Endothelial cell of umbilical vein (primary cell): ENCODE data around the gene NT5C1A. TPM values are rescaled to one million over a fixed set of nuclear protein-coding genes. Genes with fewer than 3 reads are reported as not detected.

Experiments
- BruUV-seq: library from RNA; stranded (reverse); fragments of 400-500 nt; replicated peaks from 2 replicates; lab custom pipeline; 2021; lab: Mats Ljungman, UMichigan
- CTCF ChIA-PET: fragments of 300-600, 350-600 bp; sonication (Branson Sonifier 250); formaldehyde crosslinking; loops from one replicate; lab custom pipeline; 2021; ENCODE audit warnings: antibody characterized with exemption, inconsistent platforms; lab: Charles Lee
- POLR2A ChIA-PET: fragments of 300-600, 350-600 bp; sonication (Branson Sonifier 250); formaldehyde crosslinking; loops from one replicate; lab custom pipeline; 2021; ENCODE audit warnings: antibody characterized with exemption, inconsistent platforms; lab: Charles Lee
- DNase-seq: peaks from one replicate; pipeline ENCODE4 v3.0.0-alpha.2; 2011; ENCODE audit warnings: low read depth, low spot score
- FAIRE-seq: peaks from 2 replicates; lab custom pipeline; 2011; peaks lifted over from hg19 to GRCh38; lab: Jason Lieb, UNC
- H2AFZ ChIP-seq: 2 replicates; pipeline ENCODE4 v1.6.0; 2012; ENCODE audit warnings: low read depth, low read length, control low read depth, inconsistent platforms
- H3K27ac ChIP-seq: 2 replicates; pipeline ENCODE4 v1.5.1; 2011; ENCODE audit warnings: low read depth, mild to moderate bottlenecking, control low read depth, low read length, moderate library complexity; ENCODE audit not compliant: insufficient read depth
- H3K27me3 ChIP-seq, 2 experiments: 2 replicates each; pipeline versions ENCODE4 v1.6.0 to v1.6.1; 2011; ENCODE audit warnings: low read length in 2 of 2, mixed read lengths in 1 of 2; ENCODE audit not compliant: control insufficient read depth in 2 of 2, insufficient read depth in 2 of 2
- H3K36me3 ChIP-seq, 2 experiments: 2 replicates in 1 of 2; 3 replicates in 1 of 2; pipeline ENCODE4 v1.5.1; 2011; ENCODE audit warnings: low read length in 2 of 2, mild to moderate bottlenecking in 1 of 2, moderate library complexity in 1 of 2; ENCODE audit not compliant: control insufficient read depth in 2 of 2, insufficient read depth in 2 of 2; ENCODE audit errors: extremely low read depth in 1 of 2
- H3K4me1 ChIP-seq: 3 replicates; pipeline ENCODE4 v1.5.1; 2011; ENCODE audit warnings: mild to moderate bottlenecking, low read length; ENCODE audit not compliant: control insufficient read depth, insufficient read depth; ENCODE audit errors: extremely low read depth
- H3K4me2 ChIP-seq: 2 replicates; pipeline ENCODE4 v1.6.1; 2011; ENCODE audit warnings: low read length, control low read depth, mixed read lengths; ENCODE audit not compliant: insufficient read depth
- H3K4me3 ChIP-seq, 3 experiments: fragments of 200-600 bp in 1 of 3; sonication (generic), shearing (Covaris generic) in 1 of 3; replicated peaks in 1 of 3; 2 replicates each; pipeline ENCODE4 v1.5.1; 2011 to 2016; ENCODE audit warnings: control low read depth in 3 of 3, low read length in 3 of 3, mild to moderate bottlenecking in 2 of 3, inconsistent platforms in 1 of 3, low read depth in 1 of 3, moderate library complexity in 1 of 3; ENCODE audit not compliant: insufficient read depth in 1 of 3
- H3K79me2 ChIP-seq: 2 replicates; pipeline ENCODE4 v1.6.0; 2012; ENCODE audit warnings: low read length, inconsistent platforms; ENCODE audit not compliant: control insufficient read depth, insufficient read depth
- H3K9ac ChIP-seq: replicated peaks from 2 replicates; pipeline ENCODE3; 2011; ENCODE audit warnings: low read length, control low read depth; ENCODE audit not compliant: insufficient read depth; ENCODE audit errors: extremely low read depth
- H3K9me1 ChIP-seq: replicated peaks from 3 replicates; pipeline ENCODE4 v1.6.0; 2011; ENCODE audit warnings: mild to moderate bottlenecking, low read length; ENCODE audit not compliant: control insufficient read depth, insufficient read depth; ENCODE audit errors: extremely low read depth
- H3K9me3 ChIP-seq: replicated peaks from 2 replicates; pipeline ENCODE4 v1.5.1; 2012; ENCODE audit warnings: low read length, inconsistent platforms; ENCODE audit not compliant: control insufficient read depth, insufficient read depth
- H4K20me1 ChIP-seq: replicated peaks from 2 replicates; pipeline ENCODE3; 2011; ENCODE audit warnings: mild to moderate bottlenecking, low read length; ENCODE audit not compliant: control insufficient read depth, insufficient read depth; ENCODE audit errors: extremely low read depth
- FOS ChIP-seq: IDR thresholded peaks from 2 replicates; pipeline ENCODE4 v1.6.1; 2011; ENCODE audit warnings: mild to moderate bottlenecking, low read length, moderate library complexity, borderline replicate concordance; ENCODE audit not compliant: insufficient read depth
- GATA2 ChIP-seq: IDR thresholded peaks from 2 replicates; pipeline ENCODE4 v1.7.0; 2011; ENCODE audit warnings: low read depth, mild to moderate bottlenecking, moderate library complexity, mixed read lengths, low read length; ENCODE audit not compliant: insufficient read length, insufficient read depth
- JUN ChIP-seq: IDR thresholded peaks from 2 replicates; pipeline ENCODE4 v1.6.1; 2011; ENCODE audit warnings: borderline replicate concordance, low read depth; ENCODE audit not compliant: insufficient read length, insufficient read depth
- POLR2AphosphoS5 ChIP-seq: IDR thresholded peaks from 2 replicates; pipeline ENCODE4 v1.6.1; 2012; ENCODE audit warnings: low read depth, mild to moderate bottlenecking, control low read depth, low read length, moderate library complexity; ENCODE audit not compliant: insufficient read depth
- dilution Hi-C: fragments of 300-500 bp; cut with MboI; formaldehyde crosslinking; loops from one replicate; pipeline ENCODE4 v1.15.0; 2019; ENCODE audit warnings: low sequenced_read_pairs; ENCODE audit not compliant: extremely low pct_ligation_motif_present
- intact Hi-C: fragments of 100-400 bp; cut with micrococcal nuclease; formaldehyde crosslinking; loops from one replicate; pipeline ENCODE4 v1.10.0; 2022
- polyA plus RNA-seq, 4 experiments: library from polyadenylated mRNA; depleted of rRNA in 3 of 4; stranded (reverse) in 3 of 4; unstranded in 1 of 4; fragments of >200 nt; gene quantifications; 2 replicates each; pipeline versions ENCODE4 v1.2.1 to v1.2.3, GENCODE V29; 2011 to 2012; ENCODE audit warnings: missing spikeins in 1 of 4
- total RNA-seq: library from RNA; stranded (reverse); gene quantifications from 2 replicates; pipeline ENCODE4 v1.2.3, GENCODE V29; 2021
- TF ChIP-seq, protein P1 (sequence below): IDR thresholded peaks from 2 replicates; pipeline ENCODE4 v1.6.1; 2011; ENCODE audit not compliant: insufficient read depth, insufficient read length
- TF ChIP-seq, protein P2 (sequence below), 2 donors: IDR thresholded peaks; 1 replicate in 1 of 2; 2 replicates in 1 of 2; pipeline ENCODE4 v1.5.1; 2011; ENCODE audit warnings: low read length in 2 of 2, mild to moderate bottlenecking in 2 of 2, moderate library complexity in 2 of 2, control low read depth in 1 of 2, inconsistent platforms in 1 of 2, low read depth in 1 of 2; ENCODE audit not compliant: insufficient read depth in 1 of 2; ENCODE audit errors: extremely low read depth in 1 of 2

Gene NT5C1A
- total and polyA plus RNA-seq, 2 donors (not counting 3 experiments of a cell fraction or from before 2014, with no cell fraction given): not detected

DNA sequence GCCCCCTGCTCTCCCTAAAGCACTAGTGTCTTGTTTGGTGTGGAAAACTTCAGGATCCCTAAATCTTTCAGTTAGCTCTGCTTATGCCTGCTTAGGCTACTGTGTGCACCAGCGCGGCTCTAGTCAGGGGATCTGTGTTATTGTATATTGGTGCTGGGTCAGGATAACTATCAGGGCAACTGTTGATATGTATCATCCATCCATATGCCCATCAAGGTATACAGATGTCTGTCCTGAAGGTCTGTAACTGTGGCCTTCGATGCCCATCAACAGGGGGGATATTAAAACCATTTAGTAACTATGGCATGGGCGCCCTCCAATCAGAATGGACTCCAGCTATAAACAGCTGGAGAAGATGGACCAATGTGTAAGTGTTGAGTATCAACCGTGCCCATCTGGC, 12.4 kb downstream of the NT5C1A start:
- no peaks in the 10 kb centered on the region for H3K9me1 ChIP-seq
- dilution Hi-C loops: no loop called here
- H3K4me3 ChIP-seq: no peak overlapping the region
- H3K79me2 ChIP-seq: no peaks in the 10 kb centered on the region
- H3K9me3 ChIP-seq: no peaks in the 10 kb centered on the region
- no peaks in the 10 kb centered on the region for H3K36me3 ChIP-seq
- peaks cover 3 to 9% of the 10 kb centered on the region in 2 experiments for H3K27me3 ChIP-seq
- FAIRE-seq: no peak
- H3K27ac ChIP-seq: no peak overlapping the region
- no TSS peak for BruUV-seq
- ChIA-PET POLR2A (no interaction called here), CTCF (interaction anchor here (0.6 to 9.7 kb wide), 8 partner anchors 10 to 561 kb away, joined by 3 to 440 read pairs (median 7); partner anchors contain the start of gene NT5C1A)
- no peaks in the 10 kb centered on the region for H3K4me1 ChIP-seq
- no peaks in the 10 kb centered on the region for H4K20me1 ChIP-seq
- H2AFZ ChIP-seq: no peak overlapping the region
- no peak overlapping the region for H3K9ac ChIP-seq
- TF ChIP-seq FOS (no peak), JUN (no peak), GATA2 (no peak), POLR2AphosphoS5 (no peak)
- TF ChIP-seq, protein P1, sequence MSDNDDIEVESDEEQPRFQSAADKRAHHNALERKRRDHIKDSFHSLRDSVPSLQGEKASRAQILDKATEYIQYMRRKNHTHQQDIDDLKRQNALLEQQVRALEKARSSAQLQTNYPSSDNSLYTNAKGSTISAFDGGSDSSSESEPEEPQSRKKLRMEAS: no peak
- TF ChIP-seq, protein P2, sequence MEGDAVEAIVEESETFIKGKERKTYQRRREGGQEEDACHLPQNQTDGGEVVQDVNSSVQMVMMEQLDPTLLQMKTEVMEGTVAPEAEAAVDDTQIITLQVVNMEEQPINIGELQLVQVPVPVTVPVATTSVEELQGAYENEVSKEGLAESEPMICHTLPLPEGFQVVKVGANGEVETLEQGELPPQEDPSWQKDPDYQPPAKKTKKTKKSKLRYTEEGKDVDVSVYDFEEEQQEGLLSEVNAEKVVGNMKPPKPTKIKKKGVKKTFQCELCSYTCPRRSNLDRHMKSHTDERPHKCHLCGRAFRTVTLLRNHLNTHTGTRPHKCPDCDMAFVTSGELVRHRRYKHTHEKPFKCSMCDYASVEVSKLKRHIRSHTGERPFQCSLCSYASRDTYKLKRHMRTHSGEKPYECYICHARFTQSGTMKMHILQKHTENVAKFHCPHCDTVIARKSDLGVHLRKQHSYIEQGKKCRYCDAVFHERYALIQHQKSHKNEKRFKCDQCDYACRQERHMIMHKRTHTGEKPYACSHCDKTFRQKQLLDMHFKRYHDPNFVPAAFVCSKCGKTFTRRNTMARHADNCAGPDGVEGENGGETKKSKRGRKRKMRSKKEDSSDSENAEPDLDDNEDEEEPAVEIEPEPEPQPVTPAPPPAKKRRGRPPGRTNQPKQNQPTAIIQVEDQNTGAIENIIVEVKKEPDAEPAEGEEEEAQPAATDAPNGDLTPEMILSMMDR (IDR thresholded peaks at IDR 0.05; ENCODE audit: extremely low read depth in 1 of 2, insufficient read depth in 1 of 2, low read depth in 1 of 2, low read length in 2 of 2): no peak
- DNase-seq: no peak
- H3K4me2 ChIP-seq: no peak overlapping the region
- intact Hi-C loops: no loop called here
